Hepatocyte (in vitro differentiated cells): ENCODE results near the gene MYO3B.

Experiments
- EZH2phosphoT487 ChIP-seq: fragments of 200-600 bp; sonication (generic); IDR thresholded peaks from one replicate; pipeline ENCODE4 v1.6.1; 2018; ENCODE audit warnings: antibody characterized with exemption, mild to moderate bottlenecking, low read depth, moderate library complexity; ENCODE audit not compliant: unreplicated experiment, severe bottlenecking
- TF ChIP-seq, protein P1 (sequence below): fragments of 200-600 bp; sonication (generic); IDR thresholded peaks from 2 replicates; pipeline ENCODE4 v1.5.1; 2016; ENCODE audit warnings: antibody characterized with exemption, mild to moderate bottlenecking; ENCODE audit not compliant: poor library complexity

DNA sequence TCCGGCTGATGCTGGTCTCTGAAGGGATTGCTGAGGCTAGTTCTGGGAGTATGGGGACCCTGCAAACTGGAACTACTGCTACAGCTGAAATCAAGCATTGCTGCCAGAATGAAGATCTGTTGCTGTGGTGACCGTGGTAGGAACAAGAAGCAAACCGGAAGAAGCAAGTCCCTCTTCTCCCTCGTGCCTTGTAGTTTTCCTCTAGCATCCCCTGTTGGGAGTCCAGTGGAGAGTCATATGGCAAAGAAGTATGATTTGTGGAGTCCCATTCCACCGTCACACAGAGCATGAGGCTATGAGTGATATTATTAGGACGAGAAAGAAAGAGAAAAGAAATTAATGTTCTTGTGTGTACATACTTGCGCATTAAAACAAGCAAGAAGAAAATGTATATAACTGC is 398.3 kb downstream of the MYO3B start:
- TF ChIP-seq, protein P1, sequence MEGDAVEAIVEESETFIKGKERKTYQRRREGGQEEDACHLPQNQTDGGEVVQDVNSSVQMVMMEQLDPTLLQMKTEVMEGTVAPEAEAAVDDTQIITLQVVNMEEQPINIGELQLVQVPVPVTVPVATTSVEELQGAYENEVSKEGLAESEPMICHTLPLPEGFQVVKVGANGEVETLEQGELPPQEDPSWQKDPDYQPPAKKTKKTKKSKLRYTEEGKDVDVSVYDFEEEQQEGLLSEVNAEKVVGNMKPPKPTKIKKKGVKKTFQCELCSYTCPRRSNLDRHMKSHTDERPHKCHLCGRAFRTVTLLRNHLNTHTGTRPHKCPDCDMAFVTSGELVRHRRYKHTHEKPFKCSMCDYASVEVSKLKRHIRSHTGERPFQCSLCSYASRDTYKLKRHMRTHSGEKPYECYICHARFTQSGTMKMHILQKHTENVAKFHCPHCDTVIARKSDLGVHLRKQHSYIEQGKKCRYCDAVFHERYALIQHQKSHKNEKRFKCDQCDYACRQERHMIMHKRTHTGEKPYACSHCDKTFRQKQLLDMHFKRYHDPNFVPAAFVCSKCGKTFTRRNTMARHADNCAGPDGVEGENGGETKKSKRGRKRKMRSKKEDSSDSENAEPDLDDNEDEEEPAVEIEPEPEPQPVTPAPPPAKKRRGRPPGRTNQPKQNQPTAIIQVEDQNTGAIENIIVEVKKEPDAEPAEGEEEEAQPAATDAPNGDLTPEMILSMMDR, result no peak
- no peak for TF ChIP-seq EZH2phosphoT487
